Breast epithelium (tissue), 4 donors: ENCODE data around the gene CCNH. TPM values are rescaled to one million over a fixed set of nuclear protein-coding genes. Genes with fewer than 3 reads are reported as not detected.

Experiments used
- DNase-seq, 2 donors: peaks; one replicate each; pipeline ENCODE4 v3.0.0-alpha.2; 2019; ENCODE audit warnings: low spot score in 2 of 2
- H3K27ac ChIP-seq, 2 donors: fragments of 200-600 bp; sonication (generic) in 1 of 2; one replicate each; pipeline ENCODE4 v1.5.1; 2016 to 2019; ENCODE audit warnings: mild to moderate bottlenecking in 1 of 2
- H3K27me3 ChIP-seq, 2 donors: fragments of 200-600 bp; sonication (generic) in 1 of 2; one replicate each; pipeline versions ENCODE4 v1.5.1 to v1.6.0; 2017 to 2019; ENCODE audit warnings: control low read depth in 1 of 2, mild to moderate bottlenecking in 1 of 2
- H3K36me3 ChIP-seq: fragments of 200-600 bp; one replicate; pipeline ENCODE4 v1.5.1; 2019
- H3K4me1 ChIP-seq, 2 donors: fragments of 200-600 bp; sonication (generic); one replicate each; pipeline ENCODE4 v1.5.1; 2016 to 2019; ENCODE audit warnings: control low read depth in 1 of 2
- H3K4me3 ChIP-seq, 3 donors: fragments of 200-600 bp; sonication (generic); 1 replicate in 2 of 3; 2 replicates in 1 of 3; pipeline ENCODE4 v1.5.1; 2016 to 2019; ENCODE audit warnings: mild to moderate bottlenecking in 3 of 3, moderate library complexity in 2 of 3
- H3K9me3 ChIP-seq, 2 donors: fragments of 200-600 bp; sonication (generic) in 1 of 2; one replicate each; pipeline ENCODE4 v1.5.1; 2016 to 2019; ENCODE audit warnings: control low read depth in 1 of 2
- CTCF ChIP-seq, 3 donors: fragments of 450-650 bp; IDR thresholded peaks; one replicate each; pipeline ENCODE4 v1.5.1; 2016 to 2017; ENCODE audit warnings: antibody characterized with exemption in 3 of 3, mild to moderate bottlenecking in 3 of 3, moderate library complexity in 3 of 3
- POLR2A ChIP-seq: fragments of 450-650 bp; IDR thresholded peaks from one replicate; pipeline ENCODE4 v1.6.1; 2016; ENCODE audit warnings: antibody characterized with exemption, mild to moderate bottlenecking, moderate library complexity
- POLR2AphosphoS5 ChIP-seq, 3 donors: sonication (generic); formaldehyde crosslinking; IDR thresholded peaks; one replicate each; pipeline ENCODE4 v1.6.1; 2017; ENCODE audit warnings: antibody characterized with exemption in 3 of 3
- intact Hi-C: fragments of 100-400 bp; cut with DNase I; formaldehyde crosslinking; loops from one replicate; pipeline ENCODE4 v1.15.1; 2023; ENCODE audit warnings: low total_unique reads
- total RNA-seq, 3 donors: library from RNA; depleted of rRNA; stranded (reverse); fragments of >200 nt; gene quantifications; one replicate each; pipeline ENCODE4 v1.1.0, GENCODE V29; 2016

CCNH gene
- total RNA-seq, 3 donors from 2014 or later = 146 to 211 (median 174) TPM

- no peak overlapping the region for H3K27ac ChIP-seq
- TF ChIP-seq POLR2A = no peak
- TF ChIP-seq POLR2AphosphoS5 (IDR thresholded peaks at IDR 0.05) = no peak
- TF ChIP-seq CTCF (IDR thresholded peaks at IDR 0.05) = no peak
- no peaks in the 10 kb centered on the region for H3K9me3 ChIP-seq
- H3K4me1 ChIP-seq = no peaks in the 10 kb centered on the region
- H3K27me3 ChIP-seq = no peaks in the 10 kb centered on the region
- no peak for DNase-seq
- intact Hi-C loops = no loop called here
- no peaks in the 10 kb centered on the region for H3K36me3 ChIP-seq
- no peak overlapping the region for H3K4me3 ChIP-seq
Measured at GRCh38 chr5:87359106-87359505, 53.6 kb downstream of the CCNH start.

GRCh38 chr5:87354496-87354895 is 58.2 kb downstream of the CCNH start:
- no peaks in the 10 kb centered on the region for H3K4me1 ChIP-seq
- intact Hi-C loops = no loop called here
- H3K4me3 ChIP-seq = no peak overlapping the region
- no peaks in the 10 kb centered on the region for H3K27me3 ChIP-seq
- no peaks in the 10 kb centered on the region for H3K36me3 ChIP-seq
- no peaks in the 10 kb centered on the region for H3K9me3 ChIP-seq
- no peak overlapping the region for H3K27ac ChIP-seq
- no peak for DNase-seq
- TF ChIP-seq CTCF (IDR thresholded peaks at IDR 0.05) (no peak), POLR2AphosphoS5 (IDR thresholded peaks at IDR 0.05) (no peak), POLR2A (no peak)

- Histone ChIP-seq H3K27ac (no peak overlapping the region), H3K36me3 (no peaks in the 10 kb centered on the region), H3K9me3 (no peaks in the 10 kb centered on the region), H3K27me3 (no peaks in the 10 kb centered on the region), H3K4me3 (no peak overlapping the region), H3K4me1 (no peaks in the 10 kb centered on the region)
- TF ChIP-seq CTCF (IDR thresholded peaks at IDR 0.05) (no peak), POLR2A (no peak)
- intact Hi-C loops = no loop called here
- DNase-seq = no peak
Measured at GRCh38 chr5:87347841-87348240, 64.9 kb downstream of the CCNH start.

GRCh38 chr5:87347272-87347671 is 65.5 kb downstream of the CCNH start:
- H3K4me3 ChIP-seq = no peak overlapping the region
- H3K27ac ChIP-seq = no peak overlapping the region
- no peaks in the 10 kb centered on the region for H3K36me3 ChIP-seq
- no peaks in the 10 kb centered on the region for H3K27me3 ChIP-seq
- no peaks in the 10 kb centered on the region for H3K9me3 ChIP-seq
- intact Hi-C loops = no loop called here
- H3K4me1 ChIP-seq = no peaks in the 10 kb centered on the region
- DNase-seq = no peak
- TF ChIP-seq POLR2AphosphoS5 (IDR thresholded peaks at IDR 0.05) = no peak
- no peak for TF ChIP-seq CTCF (IDR thresholded peaks at IDR 0.05)
- TF ChIP-seq POLR2A = no peak

Other genes starting within 250 kb of the CCNH start
- 10 to 100 TPM; 31.8 to 54.2 (median 41.1) TPM for gene RASA1, start 145.0 kb downstream of the CCNH start, total RNA-seq